HG02623 (cell line): ENCODE results near the gene RNFT2.

Experiments
- ATAC-seq: cut with Tn5 transposase; IDR thresholded peaks from one replicate; pipeline ENCODE4 v1.9.1; 2021; ENCODE audit warnings: moderate library complexity; ENCODE audit not compliant: unreplicated experiment

The RNFT2 gene

GRCh38 chr12:116894913-116895312, 156.8 kb downstream of the RNFT2 start:
- ATAC-seq = no peak

- no peak for ATAC-seq
These were observed 158.4 kb downstream of the RNFT2 start for GRCh38 chr12:116896411-116896924.

GRCh38 chr12:116897476-116897875, 159.4 kb downstream of the RNFT2 start:
- no peak for ATAC-seq

DNA sequence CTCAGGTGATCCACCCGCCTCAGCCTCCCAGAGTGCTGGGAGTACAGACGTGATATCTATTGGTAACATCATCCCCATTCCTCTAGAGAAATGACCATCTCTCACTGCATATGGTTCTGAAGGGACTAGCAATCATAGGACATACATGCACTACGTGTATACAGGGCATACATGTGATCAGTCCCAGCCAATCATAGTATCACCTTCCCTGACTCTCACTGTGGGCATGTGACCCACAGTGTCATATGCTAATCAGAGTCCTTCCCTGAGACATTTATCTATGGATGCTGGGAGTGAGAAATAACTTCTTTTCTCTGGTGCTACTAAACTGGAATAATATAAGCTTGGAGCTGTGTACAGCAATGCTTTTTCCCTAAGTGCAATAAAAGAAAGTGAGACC, 160.6 kb downstream of the RNFT2 start:
- ATAC-seq = no peak

- ATAC-seq = no peak
These were observed 163.5 kb downstream of the RNFT2 start for GRCh38 chr12:116901612-116902011.
